Measurements from ENCODE around the gene MAPK6.

Gene MAPK6

GRCh38 chr15:52105846-52106245, 86.8 kb downstream of the MAPK6 start:
- TF ChIP-seq POLR2AphosphoS5 (IDR thresholded peaks at IDR 0.05; ENCODE audit: low read depth, low read length) (no peak), SIN3A (IDR thresholded peaks at IDR 0.05; ENCODE audit: borderline replicate concordance, insufficient read depth, low read length) (no peak), FOXP2 (optimal IDR thresholded peaks at IDR 0.05; ENCODE audit: borderline replicate concordance, extremely low read depth, extremely low read length, insufficient read depth) (no peak), TAF1 (IDR thresholded peaks at IDR 0.05; ENCODE audit: borderline replicate concordance, insufficient read depth, low read length) (no peak)
- TF ChIP-seq, protein P1, sequence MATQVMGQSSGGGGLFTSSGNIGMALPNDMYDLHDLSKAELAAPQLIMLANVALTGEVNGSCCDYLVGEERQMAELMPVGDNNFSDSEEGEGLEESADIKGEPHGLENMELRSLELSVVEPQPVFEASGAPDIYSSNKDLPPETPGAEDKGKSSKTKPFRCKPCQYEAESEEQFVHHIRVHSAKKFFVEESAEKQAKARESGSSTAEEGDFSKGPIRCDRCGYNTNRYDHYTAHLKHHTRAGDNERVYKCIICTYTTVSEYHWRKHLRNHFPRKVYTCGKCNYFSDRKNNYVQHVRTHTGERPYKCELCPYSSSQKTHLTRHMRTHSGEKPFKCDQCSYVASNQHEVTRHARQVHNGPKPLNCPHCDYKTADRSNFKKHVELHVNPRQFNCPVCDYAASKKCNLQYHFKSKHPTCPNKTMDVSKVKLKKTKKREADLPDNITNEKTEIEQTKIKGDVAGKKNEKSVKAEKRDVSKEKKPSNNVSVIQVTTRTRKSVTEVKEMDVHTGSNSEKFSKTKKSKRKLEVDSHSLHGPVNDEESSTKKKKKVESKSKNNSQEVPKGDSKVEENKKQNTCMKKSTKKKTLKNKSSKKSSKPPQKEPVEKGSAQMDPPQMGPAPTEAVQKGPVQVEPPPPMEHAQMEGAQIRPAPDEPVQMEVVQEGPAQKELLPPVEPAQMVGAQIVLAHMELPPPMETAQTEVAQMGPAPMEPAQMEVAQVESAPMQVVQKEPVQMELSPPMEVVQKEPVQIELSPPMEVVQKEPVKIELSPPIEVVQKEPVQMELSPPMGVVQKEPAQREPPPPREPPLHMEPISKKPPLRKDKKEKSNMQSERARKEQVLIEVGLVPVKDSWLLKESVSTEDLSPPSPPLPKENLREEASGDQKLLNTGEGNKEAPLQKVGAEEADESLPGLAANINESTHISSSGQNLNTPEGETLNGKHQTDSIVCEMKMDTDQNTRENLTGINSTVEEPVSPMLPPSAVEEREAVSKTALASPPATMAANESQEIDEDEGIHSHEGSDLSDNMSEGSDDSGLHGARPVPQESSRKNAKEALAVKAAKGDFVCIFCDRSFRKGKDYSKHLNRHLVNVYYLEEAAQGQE (IDR thresholded peaks at IDR 0.05; ENCODE audit: insufficient read depth in 1 of 2, low read depth in 2 of 2, low read length in 2 of 2): no peak

GRCh38 chr15:52106641-52107040, 87.6 kb downstream of the MAPK6 start:
- TF ChIP-seq, protein P1 (IDR thresholded peaks at IDR 0.05; ENCODE audit: insufficient read depth in 1 of 2, low read depth in 2 of 2, low read length in 2 of 2): no peak
- no peak for TF ChIP-seq FOXP2 (optimal IDR thresholded peaks at IDR 0.05; ENCODE audit: borderline replicate concordance, extremely low read depth, extremely low read length, insufficient read depth)
- TF ChIP-seq TAF1 (IDR thresholded peaks at IDR 0.05; ENCODE audit: borderline replicate concordance, insufficient read depth, low read length): no peak
- no peak for TF ChIP-seq SIN3A (IDR thresholded peaks at IDR 0.05; ENCODE audit: borderline replicate concordance, insufficient read depth, low read length)
- no peak for TF ChIP-seq POLR2AphosphoS5 (IDR thresholded peaks at IDR 0.05; ENCODE audit: low read depth, low read length)

- TF ChIP-seq TAF1 (IDR thresholded peaks at IDR 0.05; ENCODE audit: borderline replicate concordance, insufficient read depth, low read length): no peak
- no peak for TF ChIP-seq SIN3A (IDR thresholded peaks at IDR 0.05; ENCODE audit: borderline replicate concordance, insufficient read depth, low read length)
- TF ChIP-seq, protein P1 (IDR thresholded peaks at IDR 0.05; ENCODE audit: insufficient read depth in 1 of 2, low read depth in 2 of 2, low read length in 2 of 2): no peak
- TF ChIP-seq POLR2AphosphoS5 (IDR thresholded peaks at IDR 0.05; ENCODE audit: low read depth, low read length): no peak
- TF ChIP-seq FOXP2 (optimal IDR thresholded peaks at IDR 0.05; ENCODE audit: borderline replicate concordance, extremely low read depth, extremely low read length, insufficient read depth): no peak
Measured at GRCh38 chr15:52107238-52107637, 88.2 kb downstream of the MAPK6 start.

GRCh38 chr15:52109559-52110451, 90.8 kb downstream of the MAPK6 start:
- TF ChIP-seq, protein P1 (IDR thresholded peaks at IDR 0.05; ENCODE audit: insufficient read depth in 1 of 2, low read depth in 2 of 2, low read length in 2 of 2): no peak
- TF ChIP-seq TAF1 (IDR thresholded peaks at IDR 0.05; ENCODE audit: borderline replicate concordance, insufficient read depth, low read length): no peak
- no peak for TF ChIP-seq POLR2AphosphoS5 (IDR thresholded peaks at IDR 0.05; ENCODE audit: low read depth, low read length)
- no peak for TF ChIP-seq SIN3A (IDR thresholded peaks at IDR 0.05; ENCODE audit: borderline replicate concordance, insufficient read depth, low read length)
- no peak for TF ChIP-seq FOXP2 (optimal IDR thresholded peaks at IDR 0.05; ENCODE audit: borderline replicate concordance, extremely low read depth, extremely low read length, insufficient read depth)

All from PFSK-1 (cell line).